Central memory CD8-positive, alpha-beta T cell (primary cell): ENCODE data around the gene DNMT3B.

ENCODE experiments used
- ATAC-seq: fragments of 150-1000 bp; cut with Tn5 transposase; replicated peaks from 2 replicates; pipeline ENCODE4 v1.10.0; 2022; ENCODE audit warnings: mild to moderate bottlenecking, moderate FRiP score, moderate number of reproducible peaks; ENCODE audit not compliant: poor library complexity, severe bottlenecking; ENCODE audit errors: extremely low read depth
- DNase-seq, 2 donors: peaks; one replicate each; pipeline ENCODE4 v3.0.0; 2021; ENCODE audit warnings: low spot score in 2 of 2
- H3K27ac Mint-ChIP-seq: one replicate; pipeline ENCODE4 v1.8.0; 2022; ENCODE audit warnings: low read depth, mild to moderate bottlenecking, moderate library complexity, mixed read lengths
- H3K27me3 Mint-ChIP-seq: one replicate; pipeline ENCODE4 v1.8.0; 2022; ENCODE audit warnings: mixed read lengths
- H3K36me3 Mint-ChIP-seq: one replicate; pipeline ENCODE4 v1.8.0; 2022; ENCODE audit warnings: mild to moderate bottlenecking, moderate library complexity, mixed read lengths; ENCODE audit not compliant: insufficient read depth
- H3K4me1 Mint-ChIP-seq: one replicate; pipeline ENCODE4 v1.8.0; 2022; ENCODE audit warnings: mixed read lengths
- H3K4me3 Mint-ChIP-seq: one replicate; pipeline ENCODE4 v1.8.0; 2022; ENCODE audit warnings: mild to moderate bottlenecking, moderate library complexity, mixed read lengths
- H3K9me3 Mint-ChIP-seq: one replicate; pipeline ENCODE4 v1.8.0; 2022; ENCODE audit warnings: mixed read lengths

Gene DNMT3B

DNA sequence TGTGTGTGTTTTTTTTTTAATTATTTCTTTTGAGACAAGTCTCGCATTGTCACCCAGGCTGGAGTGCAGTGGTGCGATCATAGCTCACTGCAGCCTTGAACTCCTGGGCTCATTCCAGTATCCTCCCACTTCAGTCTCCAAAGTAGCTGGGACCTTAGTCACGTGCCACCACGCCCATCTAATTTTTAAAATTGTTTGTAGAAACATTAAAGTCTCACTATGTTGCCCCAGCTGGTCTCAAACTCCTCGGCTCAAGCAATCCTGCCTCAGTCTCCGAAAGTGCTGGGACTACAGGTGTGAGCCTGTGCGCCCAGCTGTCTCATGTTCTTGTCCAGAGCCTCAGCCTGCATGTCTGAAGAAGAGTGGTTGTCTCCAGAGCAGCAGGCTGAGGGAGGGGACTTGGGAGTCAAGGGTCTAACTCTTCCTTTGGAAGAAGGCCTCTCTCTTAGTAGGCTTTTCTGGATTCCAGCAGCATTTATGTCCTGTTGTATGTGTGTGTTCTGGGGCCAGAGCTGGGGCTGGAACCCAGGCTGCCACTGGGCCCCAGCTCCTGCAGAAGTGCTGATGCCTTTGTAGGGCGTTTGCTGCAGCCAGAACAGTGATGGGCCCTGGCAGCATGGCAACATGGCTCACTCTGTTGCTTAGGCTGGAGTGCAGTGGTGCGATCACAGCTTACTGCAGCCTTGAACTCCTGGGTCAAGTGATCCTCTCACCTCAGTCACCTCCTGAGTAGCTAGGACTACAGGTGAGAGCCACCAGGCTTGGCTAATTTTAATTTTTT lies 5.4 kb downstream of the DNMT3B start:
- Mint-ChIP-seq H3K27me3 (no peaks in the 10 kb centered on the region), H3K36me3 (no peaks in the 10 kb centered on the region), H3K9me3 (no peaks in the 10 kb centered on the region), H3K4me1 (peaks cover 11% of the 10 kb centered on the region), H3K27ac (no peak overlapping the region), H3K4me3 (no peak overlapping the region)
- DNase-seq (no peak), ATAC-seq (no peak)

DNA sequence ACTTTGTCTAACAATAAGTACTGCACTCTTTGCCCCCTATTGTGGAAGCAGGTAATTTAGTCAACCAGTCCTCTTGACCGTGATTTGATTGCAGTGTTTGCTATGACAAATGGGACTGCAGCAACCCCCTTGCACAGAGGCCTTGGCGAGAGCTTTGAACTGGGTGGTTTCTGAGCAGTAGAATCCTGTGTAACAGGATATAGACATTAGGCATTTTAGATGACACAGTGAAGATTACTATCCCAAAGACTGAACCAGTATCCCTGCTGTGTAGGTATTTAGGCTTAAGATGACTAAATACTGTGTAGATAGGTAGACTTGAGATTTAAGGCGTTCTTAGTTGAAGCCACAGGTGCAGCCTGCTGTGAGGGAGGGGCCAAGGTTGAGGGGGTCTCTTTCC lies 9.9 kb downstream of the DNMT3B start:
- Mint-ChIP-seq H3K4me3 (no peak overlapping the region), H3K27me3 (no peaks in the 10 kb centered on the region), H3K36me3 (no peaks in the 10 kb centered on the region), H3K27ac (no peak overlapping the region), H3K9me3 (no peaks in the 10 kb centered on the region), H3K4me1 (peaks cover 6% of the 10 kb centered on the region)
- ATAC-seq: no peak
- DNase-seq: no peak

DNA sequence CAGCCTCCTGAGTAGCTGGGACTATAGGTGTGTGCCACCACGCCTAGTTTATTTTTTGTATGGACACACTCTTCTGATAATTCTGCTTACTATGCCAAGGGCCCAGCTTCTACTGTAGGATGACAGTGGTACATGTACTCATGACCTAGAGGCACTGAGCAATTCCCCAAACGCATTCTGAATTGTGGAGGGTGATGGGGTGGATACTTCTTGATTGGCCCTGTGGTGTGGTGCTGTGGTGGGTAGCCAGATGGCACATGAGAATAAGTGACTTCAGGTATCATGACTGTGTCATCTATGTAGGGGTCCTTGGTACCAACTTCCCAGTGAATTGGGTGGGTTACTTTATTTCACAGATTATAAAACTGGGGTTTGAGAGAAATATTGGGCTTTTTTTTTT lies 11.0 kb downstream of the DNMT3B start:
- ATAC-seq (no peak), DNase-seq (no peak)
- no peaks in the 10 kb centered on the region for H3K9me3 Mint-ChIP-seq
- H3K27me3 Mint-ChIP-seq: no peaks in the 10 kb centered on the region
- no peak overlapping the region for H3K4me3 Mint-ChIP-seq
- H3K36me3 Mint-ChIP-seq: no peaks in the 10 kb centered on the region
- peaks cover 6% of the 10 kb centered on the region for H3K4me1 Mint-ChIP-seq
- H3K27ac Mint-ChIP-seq: no peak overlapping the region

DNA sequence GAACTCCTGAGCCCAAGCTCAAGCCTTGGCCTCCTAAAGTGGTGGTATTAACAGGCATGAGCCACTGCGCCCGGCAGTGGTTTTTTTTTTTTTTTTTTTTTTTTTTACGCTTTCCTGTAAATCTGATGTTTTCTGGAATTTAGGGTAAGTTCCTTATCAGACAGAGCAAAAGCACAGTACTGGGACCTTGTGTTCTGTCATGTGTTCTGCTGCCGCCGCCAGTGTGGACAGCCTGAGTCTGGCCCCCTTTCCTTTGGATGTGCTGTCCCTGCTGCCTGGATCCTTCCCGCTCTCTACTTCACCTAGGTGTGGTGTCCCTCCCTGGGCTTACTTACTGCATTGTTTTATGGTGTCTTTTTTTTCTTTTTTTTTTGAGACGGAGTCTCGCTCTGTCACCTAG lies 11.7 kb downstream of the DNMT3B start:
- H3K4me3 Mint-ChIP-seq: no peak overlapping the region
- DNase-seq (no peak), ATAC-seq (no peak)
- no peak overlapping the region for H3K27ac Mint-ChIP-seq
- no peaks in the 10 kb centered on the region for H3K36me3 Mint-ChIP-seq
- no peaks in the 10 kb centered on the region for H3K27me3 Mint-ChIP-seq
- no peaks in the 10 kb centered on the region for H3K9me3 Mint-ChIP-seq
- peaks cover 6% of the 10 kb centered on the region for H3K4me1 Mint-ChIP-seq

DNA sequence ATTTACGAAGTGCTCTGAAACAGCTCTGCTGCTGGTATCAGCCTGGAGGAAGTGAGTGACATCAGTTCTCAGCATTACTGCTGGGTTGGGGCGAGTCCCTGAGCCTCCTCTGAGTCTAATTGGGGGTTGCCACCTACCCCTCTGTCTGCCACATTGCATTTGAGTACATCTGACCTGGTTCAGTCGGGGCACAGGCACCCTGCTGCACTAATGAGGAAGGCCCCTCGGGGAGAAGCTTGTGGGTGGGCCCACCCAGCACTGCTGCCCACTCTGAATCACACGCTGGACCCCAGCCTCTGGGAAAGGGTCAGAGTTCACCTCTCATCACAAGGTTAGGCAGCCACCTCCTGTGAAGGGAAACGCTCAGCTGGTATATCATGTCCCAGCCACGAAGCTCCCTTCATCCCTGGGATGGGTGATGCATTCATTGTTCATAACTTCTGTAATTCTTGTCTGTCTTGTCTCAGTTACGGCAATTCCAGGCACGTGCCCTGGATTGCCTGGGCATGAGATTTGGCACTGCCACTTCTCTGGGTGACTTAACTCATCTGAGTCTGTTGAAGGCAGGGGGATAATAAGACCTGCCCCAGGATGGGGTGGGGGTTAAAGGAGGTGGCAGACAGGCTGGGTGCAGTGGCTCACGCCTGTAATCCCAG lies 13.3 kb downstream of the DNMT3B start:
- no peak for ATAC-seq
- no peak overlapping the region for H3K27ac Mint-ChIP-seq

DNA sequence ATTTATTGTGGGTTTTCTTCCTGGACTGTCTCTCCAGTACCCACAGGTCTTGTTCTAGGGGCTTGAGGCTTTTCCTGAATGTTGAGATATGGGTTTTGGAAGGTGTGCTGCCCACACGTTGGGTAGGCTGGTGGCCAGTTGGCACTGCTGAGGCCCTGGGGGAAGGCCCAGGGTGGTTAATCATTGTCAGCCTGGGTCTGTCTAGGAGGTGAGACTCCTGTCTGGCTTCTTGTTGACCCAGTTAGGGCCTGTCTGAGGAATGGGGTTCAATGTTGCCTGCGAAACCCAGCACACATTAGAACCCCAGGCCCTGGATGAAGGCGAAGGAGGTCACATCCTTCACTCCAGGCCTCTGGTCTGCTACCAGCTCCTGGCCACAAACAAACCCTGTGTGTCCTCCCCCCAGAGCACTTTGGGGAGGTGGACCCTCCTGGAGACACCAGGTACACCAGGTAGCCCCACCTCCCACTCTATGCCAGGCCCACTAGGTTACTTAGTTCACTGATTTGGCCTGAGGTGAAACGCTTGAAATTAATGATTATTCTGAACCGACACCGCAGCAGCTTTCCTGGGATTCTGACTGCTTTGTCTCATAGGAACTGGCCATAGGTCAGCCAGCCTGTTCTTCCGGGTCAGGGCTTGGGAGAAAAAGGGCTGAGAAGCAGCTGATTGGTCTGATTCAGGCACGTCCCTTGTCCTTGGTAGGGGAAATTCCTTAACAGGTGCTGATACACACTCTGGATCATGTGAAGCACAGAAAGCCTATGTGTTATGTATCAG lies 15.2 kb downstream of the DNMT3B start:
- Mint-ChIP-seq H3K27ac (no peak overlapping the region), H3K36me3 (no peaks in the 10 kb centered on the region), H3K9me3 (no peaks in the 10 kb centered on the region), H3K4me3 (no peak overlapping the region), H3K27me3 (no peaks in the 10 kb centered on the region), H3K4me1 (no peaks in the 10 kb centered on the region)
- ATAC-seq (no peak), DNase-seq (no peak)

More for the DNA sequence above, 13.3 kb downstream of the DNMT3B start:
- H3K4me1 Mint-ChIP-seq: peaks cover 6% of the 10 kb centered on the region
- H3K27me3 Mint-ChIP-seq: no peaks in the 10 kb centered on the region
- no peak overlapping the region for H3K4me3 Mint-ChIP-seq
- no peak for DNase-seq
- no peaks in the 10 kb centered on the region for H3K9me3 Mint-ChIP-seq
- H3K36me3 Mint-ChIP-seq: no peaks in the 10 kb centered on the region

DNA sequence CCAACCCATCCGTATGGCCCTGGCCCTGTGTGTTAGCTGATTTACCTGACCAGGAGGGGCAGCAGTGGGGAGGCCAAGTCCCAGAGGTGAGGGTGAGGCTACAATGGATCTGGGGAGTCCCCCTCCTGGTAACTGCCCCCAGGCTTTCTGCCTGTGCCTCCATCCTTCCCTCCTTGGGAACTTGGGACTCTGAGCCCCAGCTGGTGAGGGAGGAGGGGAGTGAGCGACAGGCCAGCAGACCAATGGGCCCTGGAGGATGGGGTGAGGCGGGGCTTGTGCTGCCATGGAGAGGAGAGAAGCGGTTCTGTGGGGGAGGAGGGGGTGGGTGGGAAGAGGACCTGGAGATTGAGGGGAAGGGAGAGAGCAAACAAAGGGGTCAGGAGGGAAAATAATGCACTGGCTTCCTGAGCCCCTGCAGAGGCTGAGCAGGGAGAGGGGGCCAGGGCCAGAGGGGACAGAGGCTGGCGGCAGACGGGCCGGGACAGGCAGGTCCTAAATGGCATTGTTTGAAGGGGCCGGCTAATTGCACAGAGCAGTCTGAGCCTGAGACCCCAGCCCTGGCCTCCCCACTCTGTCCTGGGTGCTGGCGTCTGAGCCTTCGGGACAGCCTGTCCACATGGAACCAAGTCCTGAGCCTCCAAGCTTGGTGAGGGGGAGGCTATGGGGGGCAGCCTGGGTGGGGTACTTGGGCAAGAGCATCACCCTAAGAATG lies 17.5 kb downstream of the DNMT3B start:
- Mint-ChIP-seq H3K27ac (no peak overlapping the region), H3K27me3 (no peaks in the 10 kb centered on the region), H3K9me3 (no peaks in the 10 kb centered on the region), H3K4me3 (no peak overlapping the region), H3K36me3 (no peaks in the 10 kb centered on the region), H3K4me1 (no peaks in the 10 kb centered on the region)
- no peak for ATAC-seq
- no peak for DNase-seq

DNA sequence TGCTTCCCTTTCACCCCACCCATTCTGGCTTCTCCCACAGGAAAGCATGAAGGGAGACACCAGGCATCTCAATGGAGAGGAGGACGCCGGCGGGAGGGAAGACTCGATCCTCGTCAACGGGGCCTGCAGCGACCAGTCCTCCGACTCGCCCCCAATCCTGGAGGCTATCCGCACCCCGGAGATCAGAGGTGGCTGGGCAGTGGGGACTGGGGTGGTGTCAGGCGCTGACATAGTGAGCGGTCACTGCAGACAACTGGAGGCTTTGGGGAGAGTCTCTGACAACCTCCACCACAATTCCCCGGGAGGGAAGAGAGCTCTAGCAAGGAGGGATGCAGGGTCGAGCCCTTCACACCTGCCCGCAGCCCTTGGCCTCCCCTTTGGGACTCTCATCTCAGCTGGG lies 18.1 kb downstream of the DNMT3B start:
- H3K9me3 Mint-ChIP-seq: no peaks in the 10 kb centered on the region
- no peak overlapping the region for H3K27ac Mint-ChIP-seq
- no peaks in the 10 kb centered on the region for H3K4me1 Mint-ChIP-seq
- H3K4me3 Mint-ChIP-seq: no peak overlapping the region
- H3K27me3 Mint-ChIP-seq: no peaks in the 10 kb centered on the region
- DNase-seq (no peak), ATAC-seq (no peak)
- no peaks in the 10 kb centered on the region for H3K36me3 Mint-ChIP-seq

DNA sequence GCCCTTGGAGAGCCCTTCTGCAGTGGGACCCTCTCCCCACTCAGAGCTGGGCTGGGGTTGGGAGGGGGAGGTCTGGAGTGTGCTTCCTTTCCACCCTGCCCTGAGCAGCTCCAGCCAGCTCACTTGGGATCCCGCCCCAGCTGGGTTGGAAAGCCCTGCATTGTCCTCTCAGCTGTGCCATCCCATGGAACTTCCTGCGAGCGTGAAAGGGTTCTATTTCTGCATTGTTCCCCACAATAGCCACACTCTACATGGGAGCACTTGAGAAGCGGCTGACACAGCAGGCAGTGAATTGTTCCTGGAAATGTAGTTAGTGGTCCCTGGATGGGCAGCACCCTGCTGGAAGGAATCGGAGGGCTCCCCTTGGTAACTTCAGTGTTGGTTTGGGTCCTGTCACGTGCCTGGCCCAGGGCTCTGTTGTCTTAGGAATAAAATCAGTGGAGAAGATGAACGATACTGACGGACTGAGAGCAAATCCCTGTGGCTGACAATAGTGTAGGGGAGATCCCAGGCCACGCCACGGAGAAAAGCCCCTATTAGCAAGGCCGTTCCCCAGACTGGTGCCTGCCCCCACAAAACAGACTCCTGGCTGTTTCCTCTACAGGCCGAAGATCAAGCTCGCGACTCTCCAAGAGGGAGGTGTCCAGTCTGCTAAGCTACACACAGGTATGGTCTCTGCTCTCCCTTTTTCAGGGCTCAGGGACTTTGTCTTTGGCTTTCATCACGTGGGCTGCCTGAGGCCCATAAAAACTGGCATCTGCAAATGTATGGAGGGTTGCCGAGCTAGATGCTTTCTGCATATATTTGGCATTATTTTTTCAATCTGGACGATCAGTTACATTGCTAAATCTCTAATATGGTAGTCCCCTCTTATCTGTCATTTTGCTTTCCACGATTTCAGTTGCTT lies 18.8 kb downstream of the DNMT3B start:
- no peaks in the 10 kb centered on the region for H3K4me1 Mint-ChIP-seq
- H3K4me3 Mint-ChIP-seq: no peak overlapping the region
- H3K36me3 Mint-ChIP-seq: no peaks in the 10 kb centered on the region
- no peak for ATAC-seq
- no peaks in the 10 kb centered on the region for H3K27me3 Mint-ChIP-seq
- H3K9me3 Mint-ChIP-seq: no peaks in the 10 kb centered on the region
- no peak overlapping the region for H3K27ac Mint-ChIP-seq
- no peak for DNase-seq

DNA sequence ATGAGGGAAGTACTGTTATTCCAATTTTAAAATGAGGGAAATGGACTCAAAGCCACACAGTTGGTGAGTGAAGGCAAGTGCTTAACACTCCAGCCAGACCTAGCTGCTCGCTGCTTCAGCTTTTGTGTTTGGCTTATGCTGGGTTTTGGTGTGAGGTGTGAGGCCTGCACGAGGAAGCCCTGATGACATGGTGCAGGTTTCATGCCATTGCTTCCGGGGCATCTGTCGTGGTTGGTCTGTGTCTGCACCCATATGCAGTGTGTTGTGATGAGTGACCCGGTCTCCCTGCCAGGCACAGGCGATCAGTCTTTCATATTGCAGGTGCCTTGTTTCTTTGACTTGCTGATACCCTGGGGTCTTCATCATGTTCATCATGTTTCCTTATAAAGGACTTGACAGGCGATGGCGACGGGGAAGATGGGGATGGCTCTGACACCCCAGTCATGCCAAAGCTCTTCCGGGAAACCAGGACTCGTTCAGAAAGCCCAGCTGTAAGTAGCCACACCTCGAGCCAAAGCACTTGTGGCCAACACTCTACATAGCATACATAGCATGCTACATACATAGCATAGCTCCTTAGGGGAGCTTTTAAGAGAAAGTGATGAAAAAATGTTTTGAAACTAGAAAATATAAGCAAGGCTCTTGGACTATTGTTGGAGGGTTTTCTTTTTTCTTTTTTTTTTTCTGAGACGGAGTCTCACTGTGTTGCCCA lies 22.3 kb downstream of the DNMT3B start:
- Mint-ChIP-seq H3K27ac (no peak overlapping the region), H3K4me3 (no peak overlapping the region), H3K9me3 (no peaks in the 10 kb centered on the region), H3K4me1 (no peaks in the 10 kb centered on the region), H3K36me3 (no peaks in the 10 kb centered on the region), H3K27me3 (no peaks in the 10 kb centered on the region)
- ATAC-seq (no peak), DNase-seq (no peak)

DNA sequence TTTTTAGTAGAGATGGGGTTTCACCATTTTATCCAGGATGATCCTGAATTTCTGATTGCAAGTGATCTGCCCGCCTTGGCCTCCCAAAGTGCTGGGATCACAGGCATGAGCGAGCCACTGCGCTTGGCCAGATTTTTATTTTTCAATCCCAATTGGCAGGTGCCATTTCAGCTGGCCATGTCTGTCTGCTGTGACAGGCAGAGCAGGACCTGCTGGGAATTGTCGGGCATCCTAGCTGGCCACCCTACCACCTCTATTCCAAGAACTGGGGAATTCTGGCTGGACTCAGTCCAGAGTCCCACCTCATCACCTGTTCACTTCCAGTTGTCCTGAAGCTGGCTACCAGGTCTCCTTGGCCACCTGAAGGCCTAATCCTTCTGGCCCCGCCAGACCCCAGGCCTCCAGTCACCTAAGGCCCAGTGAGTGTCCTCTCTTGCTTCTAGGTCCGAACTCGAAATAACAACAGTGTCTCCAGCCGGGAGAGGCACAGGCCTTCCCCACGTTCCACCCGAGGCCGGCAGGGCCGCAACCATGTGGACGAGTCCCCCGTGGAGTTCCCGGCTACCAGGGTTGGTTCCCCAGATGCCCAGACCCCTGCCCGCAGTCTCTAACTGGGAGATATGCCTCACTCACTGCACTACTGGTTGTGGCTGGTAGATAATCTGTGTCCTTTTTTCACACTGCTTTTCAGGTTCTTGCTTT lies 24.0 kb downstream of the DNMT3B start:
- Mint-ChIP-seq H3K4me1 (no peaks in the 10 kb centered on the region), H3K27ac (no peak overlapping the region), H3K9me3 (no peaks in the 10 kb centered on the region), H3K27me3 (no peaks in the 10 kb centered on the region), H3K4me3 (no peak overlapping the region), H3K36me3 (no peaks in the 10 kb centered on the region)
- DNase-seq (no peak), ATAC-seq (no peak)
